Measurements from ENCODE around the gene ARL4D. TPM values are rescaled to one million over a fixed set of nuclear protein-coding genes. Genes with fewer than 3 reads are reported as not detected.

Gene ARL4D
- total RNA-seq = 1 to 10 TPM; 2.9 to 4.2 TPM

GRCh38 chr17:43398724-43399595 is at the start of gene ARL4D:
ARL4D (plus strand) TSS chr17:43398993; CDS start chr17:43399733, 740 bp downstream.
- Mint-ChIP-seq H3K4me1 (ENCODE audit: low read depth) (peaks cover 41% of the 10 kb centered on the region), H3K27me3 (ENCODE audit: low read depth) (no peaks in the 10 kb centered on the region), H3K4me3 (peak within 1 kb of the TSS; percentile 91), H3K27ac (peak within 1 kb of the TSS; percentile 93), H3K36me3 (ENCODE audit: low read depth) (no peaks in the 10 kb centered on the region), H3K9me3 (ENCODE audit: insufficient read depth) (no peaks in the 10 kb centered on the region)
- ATAC-seq (peak; percentile 84), DNase-seq (peak; percentile 88)
- POLR2A ChIA-PET = interaction anchor here (0.6 to 11.0 kb wide), 6 partner anchors 9 to 85 kb away, joined by 4 to 151 read pairs (median 28); partner anchors contain the start of gene DHX8
- CTCF ChIA-PET = interaction anchor here (0.6 to 12.3 kb wide), 8 partner anchors 11 to 1436 kb away, joined by 3 to 393 read pairs (median 4); partner anchors contain the start of gene DHX8

GRCh38 chr17:43349142-43349541 is 49.7 kb upstream of the ARL4D start:
- no peaks in the 10 kb centered on the region for H3K27me3 Mint-ChIP-seq (ENCODE audit: low read depth)
- ATAC-seq (no peak), DNase-seq (no peak)
- ChIA-PET POLR2A (interaction anchor here (5.8 kb wide), 1 partner anchor 12 kb away, joined by 38 read pairs; no protein-coding TSS in a partner anchor), CTCF (interaction anchor here (1.1 kb wide), 1 partner anchor 10 kb away, joined by 4 read pairs; no protein-coding TSS in a partner anchor)
- no peak overlapping the region for H3K27ac Mint-ChIP-seq
- peaks cover 8% of the 10 kb centered on the region for H3K4me1 Mint-ChIP-seq (ENCODE audit: low read depth)
- peaks cover 23% of the 10 kb centered on the region for H3K36me3 Mint-ChIP-seq (ENCODE audit: low read depth)
- H3K9me3 Mint-ChIP-seq (ENCODE audit: insufficient read depth) = peaks cover 28% of the 10 kb centered on the region
- H3K4me3 Mint-ChIP-seq = no peak overlapping the region

GRCh38 chr17:43350888-43351361 is 47.9 kb upstream of the ARL4D start:
- ChIA-PET POLR2A (interaction anchor here (0.8 to 5.8 kb wide), 2 partner anchors 10 to 18 kb away, joined by 3 to 38 read pairs; no protein-coding TSS in a partner anchor), CTCF (no interaction called here)
- H3K27ac Mint-ChIP-seq = no peak overlapping the region
- DNase-seq (no peak), ATAC-seq (no peak)
- peaks cover 8% of the 10 kb centered on the region for H3K4me1 Mint-ChIP-seq (ENCODE audit: low read depth)
- H3K4me3 Mint-ChIP-seq = no peak overlapping the region
- H3K9me3 Mint-ChIP-seq (ENCODE audit: insufficient read depth) = peaks cover 28% of the 10 kb centered on the region
- no peaks in the 10 kb centered on the region for H3K27me3 Mint-ChIP-seq (ENCODE audit: low read depth)
- peaks cover 23% of the 10 kb centered on the region for H3K36me3 Mint-ChIP-seq (ENCODE audit: low read depth)

GRCh38 chr17:43351691-43352090 is 47.1 kb upstream of the ARL4D start:
- no peak for ATAC-seq
- H3K4me1 Mint-ChIP-seq (ENCODE audit: low read depth) = peaks cover 8% of the 10 kb centered on the region
- H3K27ac Mint-ChIP-seq = no peak overlapping the region
- H3K27me3 Mint-ChIP-seq (ENCODE audit: low read depth) = no peaks in the 10 kb centered on the region
- CTCF ChIA-PET = no interaction called here
- peaks cover 23% of the 10 kb centered on the region for H3K36me3 Mint-ChIP-seq (ENCODE audit: low read depth)
- peaks cover 28% of the 10 kb centered on the region for H3K9me3 Mint-ChIP-seq (ENCODE audit: insufficient read depth)
- DNase-seq = no peak
- POLR2A ChIA-PET = interaction anchor here (0.8 to 5.8 kb wide), 2 partner anchors 9 to 17 kb away, joined by 3 to 38 read pairs; no protein-coding TSS in a partner anchor
- no peak overlapping the region for H3K4me3 Mint-ChIP-seq

GRCh38 chr17:43352579-43353331 is 46.0 kb upstream of the ARL4D start:
- ChIA-PET CTCF (interaction anchor here (1.3 to 2.2 kb wide), 3 partner anchors 16 to 131 kb away, joined by 3 to 13 read pairs (median 4); partner anchors contain the start of gene DHX8), POLR2A (interaction anchor here (2.6 to 5.8 kb wide), 2 partner anchors 8 to 16 kb away, joined by 22 to 38 read pairs; no protein-coding TSS in a partner anchor)

GRCh38 chr17:43353393-43353792 is 45.4 kb upstream of the ARL4D start:
- H3K27me3 Mint-ChIP-seq (ENCODE audit: low read depth) = no peaks in the 10 kb centered on the region
- peaks cover 12% of the 10 kb centered on the region for H3K9me3 Mint-ChIP-seq (ENCODE audit: insufficient read depth)
- H3K36me3 Mint-ChIP-seq (ENCODE audit: low read depth) = peaks cover 10% of the 10 kb centered on the region
- CTCF ChIA-PET = interaction anchor here (1.3 to 2.2 kb wide), 3 partner anchors 16 to 131 kb away, joined by 3 to 13 read pairs (median 4); partner anchors contain the start of gene DHX8
- peaks cover 13% of the 10 kb centered on the region for H3K4me1 Mint-ChIP-seq (ENCODE audit: low read depth)
- DNase-seq (no peak), ATAC-seq (no peak)
- no peak overlapping the region for H3K4me3 Mint-ChIP-seq
- POLR2A ChIA-PET = interaction anchor here (2.6 to 5.8 kb wide), 2 partner anchors 7 to 16 kb away, joined by 22 to 38 read pairs; no protein-coding TSS in a partner anchor
- H3K27ac Mint-ChIP-seq = no peak overlapping the region

More at GRCh38 chr17:43352579-43353331, 46.0 kb upstream of the ARL4D start:
- Mint-ChIP-seq H3K27ac (no peak overlapping the region), H3K4me1 (ENCODE audit: low read depth) (peaks cover 8% of the 10 kb centered on the region), H3K36me3 (ENCODE audit: low read depth) (peaks cover 16% of the 10 kb centered on the region), H3K27me3 (ENCODE audit: low read depth) (no peaks in the 10 kb centered on the region), H3K4me3 (no peak overlapping the region), H3K9me3 (ENCODE audit: insufficient read depth) (peaks cover 19% of the 10 kb centered on the region)
- DNase-seq = no peak
- ATAC-seq = no peak

GRCh38 chr17:43354371-43354770 is 44.4 kb upstream of the ARL4D start:
- H3K27ac Mint-ChIP-seq = no peak overlapping the region
- H3K27me3 Mint-ChIP-seq (ENCODE audit: low read depth) = no peaks in the 10 kb centered on the region
- peaks cover 9% of the 10 kb centered on the region for H3K36me3 Mint-ChIP-seq (ENCODE audit: low read depth)
- DNase-seq = no peak
- peaks cover 21% of the 10 kb centered on the region for H3K4me1 Mint-ChIP-seq (ENCODE audit: low read depth)
- no peak overlapping the region for H3K4me3 Mint-ChIP-seq
- CTCF ChIA-PET = interaction anchor here (0.8 to 2.2 kb wide), 4 partner anchors 15 to 130 kb away, joined by 3 to 13 read pairs (median 4); partner anchors contain the start of gene DHX8
- POLR2A ChIA-PET = interaction anchor here (2.6 kb wide), 1 partner anchor 15 kb away, joined by 22 read pairs; no protein-coding TSS in a partner anchor
- ATAC-seq = no peak
- H3K9me3 Mint-ChIP-seq (ENCODE audit: insufficient read depth) = peaks cover 6% of the 10 kb centered on the region

- H3K4me3 Mint-ChIP-seq = no peak overlapping the region
- peaks cover 32% of the 10 kb centered on the region for H3K4me1 Mint-ChIP-seq (ENCODE audit: low read depth)
- H3K27me3 Mint-ChIP-seq (ENCODE audit: low read depth) = no peaks in the 10 kb centered on the region
- ATAC-seq = no peak
- DNase-seq = no peak
- peaks cover 7% of the 10 kb centered on the region for H3K36me3 Mint-ChIP-seq (ENCODE audit: low read depth)
- CTCF ChIA-PET = interaction anchor here (1.2 to 5.4 kb wide), 5 partner anchors 18 to 128 kb away, joined by 4 to 35 read pairs (median 6); partner anchors contain the start of gene DHX8
- POLR2A ChIA-PET = interaction anchor here (0.6 to 6.8 kb wide), 7 partner anchors 10 to 127 kb away, joined by 3 to 189 read pairs (median 4); partner anchors contain the start of gene DHX8
- no peaks in the 10 kb centered on the region for H3K9me3 Mint-ChIP-seq (ENCODE audit: insufficient read depth)
- H3K27ac Mint-ChIP-seq = no peak overlapping the region
Measured at GRCh38 chr17:43356450-43356849, 42.3 kb upstream of the ARL4D start.

- ChIA-PET POLR2A (interaction anchor here (0.6 to 6.8 kb wide), 6 partner anchors 10 to 127 kb away, joined by 3 to 189 read pairs (median 5); partner anchors contain the start of gene DHX8), CTCF (interaction anchor here (1.7 to 5.4 kb wide), 4 partner anchors 18 to 127 kb away, joined by 5 to 35 read pairs (median 7); partner anchors contain the start of gene DHX8)
- peaks cover 35% of the 10 kb centered on the region for H3K4me1 Mint-ChIP-seq (ENCODE audit: low read depth)
- no peak for DNase-seq
- no peak overlapping the region for H3K4me3 Mint-ChIP-seq
- peaks cover 7% of the 10 kb centered on the region for H3K36me3 Mint-ChIP-seq (ENCODE audit: low read depth)
- H3K27ac Mint-ChIP-seq = no peak overlapping the region
- ATAC-seq = no peak
- no peaks in the 10 kb centered on the region for H3K9me3 Mint-ChIP-seq (ENCODE audit: insufficient read depth)
- no peaks in the 10 kb centered on the region for H3K27me3 Mint-ChIP-seq (ENCODE audit: low read depth)
Measured at GRCh38 chr17:43356999-43357398, 41.8 kb upstream of the ARL4D start.

GRCh38 chr17:43359469-43360110 is 39.2 kb upstream of the ARL4D start:
- Mint-ChIP-seq H3K4me1 (ENCODE audit: low read depth) (peaks cover 34% of the 10 kb centered on the region), H3K27ac (peak overlapping the region; percentile 100), H3K27me3 (ENCODE audit: low read depth) (no peaks in the 10 kb centered on the region), H3K9me3 (ENCODE audit: insufficient read depth) (no peaks in the 10 kb centered on the region), H3K36me3 (ENCODE audit: low read depth) (peaks cover 4% of the 10 kb centered on the region), H3K4me3 (peak overlapping the region; percentile 91)
- DNase-seq (no peak), ATAC-seq (no peak)
- CTCF ChIA-PET = interaction anchor here (1.3 to 5.4 kb wide), 6 partner anchors 10 to 361 kb away, joined by 3 to 35 read pairs (median 6); partner anchors contain the start of genes DHX8 and RPL27
- POLR2A ChIA-PET = interaction anchor here (0.7 to 6.8 kb wide), 11 partner anchors 9 to 190 kb away, joined by 3 to 189 read pairs (median 44); partner anchors contain the start of genes ARL4D and TMEM106A

All from activated CD8-positive, alpha-beta T cell treated with anti-CD3 and anti-CD28 coated beads, Interleukin-2, amount 10 ng/mL, durations not matched to agents 7 days and 5 days (primary cell).